WERI-Rb-1 (cell line): ENCODE data around the gene TMEM8B.
"Not testable (repeated sequence)": the region's sequence is repeated elsewhere in the genome, so short reads cannot be mapped to it uniquely, and the experiment has no call there.

Experiments used
- DNase-seq: peaks from one replicate; pipeline ENCODE4 v3.0.0-alpha.2; 2020
- H3K27ac ChIP-seq: fragments of 250-450 bp; sonication (Bioruptor Pico); 2 replicates; pipeline ENCODE4 v1.5.1; 2020; ENCODE audit warnings: mild to moderate bottlenecking, moderate library complexity
- H3K27me3 ChIP-seq: fragments of 250-450 bp; sonication (Bioruptor Pico); 2 replicates; pipeline ENCODE4 v1.5.1; 2021; ENCODE audit warnings: mild to moderate bottlenecking, low read depth, moderate library complexity; ENCODE audit not compliant: insufficient read depth, severe bottlenecking
- H3K36me3 ChIP-seq: fragments of 250-450 bp; sonication (Bioruptor Pico); 2 replicates; pipeline ENCODE4 v1.5.1; 2020; ENCODE audit warnings: mild to moderate bottlenecking, moderate library complexity
- H3K4me3 ChIP-seq: 2 replicates; pipeline ENCODE4 v1.5.1; 2011; ENCODE audit warnings: low read depth, mild to moderate bottlenecking, control low read depth, low read length
- H3K9me3 ChIP-seq: fragments of 250-450 bp; sonication (Bioruptor Pico); 2 replicates; pipeline ENCODE4 v1.5.1; 2021; ENCODE audit warnings: mild to moderate bottlenecking, moderate library complexity; ENCODE audit not compliant: severe bottlenecking
- CTCF ChIP-seq: IDR thresholded peaks from 2 replicates; pipeline ENCODE4 v1.5.1; 2011; ENCODE audit warnings: low read depth, mild to moderate bottlenecking, control low read depth, inconsistent platforms, low read length

The TMEM8B gene

GRCh38 chr9:35892051-35892450, 63.0 kb downstream of the TMEM8B start:
- Histone ChIP-seq H3K9me3 (no peaks in the 10 kb centered on the region), H3K36me3 (no peaks in the 10 kb centered on the region), H3K27me3 (no peaks in the 10 kb centered on the region), H3K4me3 (no peak overlapping the region), H3K27ac (no peak overlapping the region)
- DNase-seq = no peak
- TF ChIP-seq CTCF = no peak

GRCh38 chr9:35896570-35896969, 67.5 kb downstream of the TMEM8B start:
- H3K36me3 ChIP-seq = no peaks in the 10 kb centered on the region
- no peaks in the 10 kb centered on the region for H3K9me3 ChIP-seq
- H3K27ac ChIP-seq = no peak overlapping the region
- no peak for DNase-seq
- no peak for TF ChIP-seq CTCF
- no peak overlapping the region for H3K4me3 ChIP-seq
- no peaks in the 10 kb centered on the region for H3K27me3 ChIP-seq

- H3K27ac ChIP-seq, H3K9me3 ChIP-seq, H3K4me3 ChIP-seq, H3K27me3 ChIP-seq, H3K36me3 ChIP-seq, DNase-seq: not testable (repeated sequence)
Observed at GRCh38 chr9:35897376-35898099, 68.5 kb downstream of the TMEM8B start.

GRCh38 chr9:35898337-35898736, 69.3 kb downstream of the TMEM8B start:
- Histone ChIP-seq H3K27ac (no peak overlapping the region), H3K36me3 (no peaks in the 10 kb centered on the region), H3K4me3 (no peak overlapping the region), H3K27me3 (no peaks in the 10 kb centered on the region), H3K9me3 (no peaks in the 10 kb centered on the region)
- no peak for DNase-seq
- no peak for TF ChIP-seq CTCF

GRCh38 chr9:35899021-35899420, 70.0 kb downstream of the TMEM8B start:
- H3K36me3 ChIP-seq = no peaks in the 10 kb centered on the region

GRCh38 chr9:35903049-35903448, 74.0 kb downstream of the TMEM8B start:
- Histone ChIP-seq H3K4me3 (no peak overlapping the region), H3K9me3 (no peaks in the 10 kb centered on the region), H3K27me3 (no peaks in the 10 kb centered on the region), H3K27ac (no peak overlapping the region), H3K36me3 (no peaks in the 10 kb centered on the region)
- DNase-seq = peak; percentile 37
- TF ChIP-seq CTCF = peak; percentile 45; the same call in 1 of the 2 replicates

More at GRCh38 chr9:35899021-35899420, 70.0 kb downstream of the TMEM8B start:
- Histone ChIP-seq H3K9me3 (no peaks in the 10 kb centered on the region), H3K27ac (no peak overlapping the region), H3K4me3 (no peak overlapping the region), H3K27me3 (no peaks in the 10 kb centered on the region)
- DNase-seq = no peak
- no peak for TF ChIP-seq CTCF
